GM18867 (cell line): ENCODE results near the gene RSL24D1.

Source experiments
- ATAC-seq: cut with Tn5 transposase; IDR thresholded peaks from one replicate; pipeline ENCODE4 v1.9.1; 2021; ENCODE audit warnings: mild to moderate bottlenecking, moderate library complexity; ENCODE audit not compliant: unreplicated experiment

RSL24D1 gene

DNA sequence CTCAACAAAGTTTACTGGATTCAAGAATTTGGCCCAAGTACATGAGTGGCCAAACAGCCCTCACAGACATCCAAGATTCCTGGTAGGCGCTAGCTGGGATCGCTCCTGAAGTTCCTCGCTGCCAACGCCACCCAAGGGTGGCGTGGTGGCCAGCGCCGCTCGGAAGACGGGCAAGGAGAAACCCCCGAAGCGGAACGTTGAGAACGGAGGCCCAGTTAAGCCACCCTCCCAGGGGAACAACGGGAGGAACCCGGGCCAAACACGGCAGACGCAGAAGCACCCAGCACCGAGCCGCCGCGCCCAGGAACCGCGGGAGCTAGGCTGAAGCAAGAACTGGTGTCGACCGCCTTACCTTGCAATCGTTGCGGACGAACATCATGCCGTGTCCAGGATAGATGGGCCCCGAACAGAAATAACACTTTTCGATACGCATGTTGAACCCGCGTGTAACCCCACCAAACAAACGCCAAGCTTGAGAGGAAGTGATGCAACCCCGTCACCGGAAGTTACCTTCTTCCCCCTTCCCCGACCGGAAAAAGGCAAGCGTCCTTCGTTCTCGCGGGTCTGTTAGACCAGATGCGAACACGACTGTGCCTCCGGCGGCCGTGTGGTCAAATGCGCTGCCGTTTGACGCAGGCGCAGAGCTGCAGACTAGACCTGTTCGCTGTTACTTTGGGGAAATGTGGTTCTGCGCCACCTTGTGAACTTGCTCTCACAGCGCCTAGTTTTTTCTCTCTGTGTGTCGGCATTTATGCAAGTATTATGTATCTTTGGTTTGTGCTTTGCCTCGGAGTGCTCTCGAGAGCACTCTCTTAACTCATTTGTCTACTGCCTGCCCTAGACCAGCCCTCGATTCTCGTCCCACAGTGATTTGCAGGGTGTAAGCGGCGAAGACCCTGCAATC lies at the start of gene RSL24D1:
Gene RSL24D1, minus strand, starts transcription at position 484 of the 904 bp plus-strand sequence. Its CDS starts 51 bp downstream, at position 433.
- ATAC-seq, result peak; percentile 97

DNA sequence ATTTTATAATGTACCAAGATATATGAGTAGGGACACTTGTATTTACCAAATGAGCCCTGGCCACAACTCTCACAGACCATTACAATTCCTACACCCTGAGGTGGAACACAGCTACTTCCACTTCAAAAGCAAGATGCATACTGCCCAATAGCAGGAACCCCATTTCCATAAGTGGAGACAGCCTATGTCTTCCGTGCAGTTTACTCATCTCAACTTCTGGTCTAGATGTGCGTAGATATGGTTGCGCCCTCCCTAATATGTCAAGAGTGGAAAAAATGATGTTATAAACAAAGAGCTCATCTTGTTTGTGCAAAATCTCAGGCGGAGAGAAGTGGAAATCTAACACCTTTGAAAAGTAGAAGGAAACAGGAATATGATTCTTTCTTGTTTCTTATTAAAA lies 48.3 kb upstream of the RSL24D1 start:
- no peak for ATAC-seq

DNA sequence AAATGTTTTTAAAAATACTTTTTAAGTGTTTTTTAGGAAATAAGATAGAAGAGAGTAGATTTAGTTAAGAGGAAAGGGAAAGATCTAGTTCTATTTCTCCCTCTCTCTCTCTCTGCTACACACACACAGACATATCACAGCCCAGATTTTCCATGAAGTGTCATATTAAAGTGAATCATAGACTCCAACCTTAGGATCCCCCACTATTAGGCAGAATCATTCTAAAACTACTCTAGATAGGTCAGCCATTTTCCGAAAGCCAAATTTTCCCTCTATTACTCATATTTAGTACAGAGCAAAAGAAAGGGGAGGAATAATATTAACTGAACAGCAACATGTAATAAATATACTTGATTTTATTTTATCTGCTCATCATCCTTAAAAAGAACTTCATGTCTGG lies 45.1 kb upstream of the RSL24D1 start:
- ATAC-seq, result no peak

DNA sequence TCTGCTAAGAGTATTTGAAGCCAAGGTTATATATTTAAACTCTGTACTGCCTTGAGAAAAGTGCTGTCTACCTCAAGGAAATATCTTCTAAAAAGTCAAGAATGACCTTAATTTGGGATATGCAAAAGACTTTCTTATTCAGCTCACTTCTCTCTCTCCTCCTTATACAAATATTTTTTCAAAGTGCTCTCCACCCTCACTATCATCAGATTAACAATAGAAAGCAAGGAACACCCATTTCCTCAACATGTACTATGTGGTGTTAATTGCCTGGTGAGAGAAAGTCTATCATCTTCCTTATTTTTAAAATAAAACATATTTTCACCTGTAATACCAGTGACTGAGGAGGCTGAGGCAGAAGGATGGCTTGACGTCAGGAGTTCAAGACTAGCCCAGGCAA lies 44.4 kb upstream of the RSL24D1 start:
- ATAC-seq, result no peak

DNA sequence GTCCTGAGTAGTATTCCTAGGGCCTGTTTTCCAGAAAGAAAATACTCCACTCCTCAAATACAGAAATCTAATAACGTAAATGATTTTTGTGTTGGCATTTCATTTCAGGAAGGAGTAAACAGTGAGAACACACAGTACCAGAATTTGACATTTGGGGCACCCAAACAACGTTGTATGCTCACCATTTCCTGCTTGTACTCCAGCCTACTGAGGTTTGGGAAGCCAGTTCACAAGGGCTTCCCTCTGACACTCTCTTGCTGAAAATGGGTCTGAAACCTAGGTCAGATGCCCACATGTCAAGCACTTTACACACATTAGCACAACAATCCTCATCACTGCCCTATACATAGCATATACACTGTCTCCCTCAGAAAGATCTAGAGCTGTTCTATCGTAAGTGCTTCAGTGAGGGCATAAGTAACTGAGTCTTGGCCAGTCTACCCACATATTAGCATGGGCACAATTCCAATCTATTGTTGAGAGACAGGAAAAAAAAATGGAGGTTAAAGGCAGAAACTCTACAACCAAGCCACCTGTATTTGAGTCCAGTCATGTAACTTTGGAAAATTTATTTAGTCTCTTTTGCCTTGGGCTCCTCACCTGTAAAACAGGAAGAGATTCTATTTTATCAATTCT lies 43.5 kb upstream of the RSL24D1 start:
- no peak for ATAC-seq

DNA sequence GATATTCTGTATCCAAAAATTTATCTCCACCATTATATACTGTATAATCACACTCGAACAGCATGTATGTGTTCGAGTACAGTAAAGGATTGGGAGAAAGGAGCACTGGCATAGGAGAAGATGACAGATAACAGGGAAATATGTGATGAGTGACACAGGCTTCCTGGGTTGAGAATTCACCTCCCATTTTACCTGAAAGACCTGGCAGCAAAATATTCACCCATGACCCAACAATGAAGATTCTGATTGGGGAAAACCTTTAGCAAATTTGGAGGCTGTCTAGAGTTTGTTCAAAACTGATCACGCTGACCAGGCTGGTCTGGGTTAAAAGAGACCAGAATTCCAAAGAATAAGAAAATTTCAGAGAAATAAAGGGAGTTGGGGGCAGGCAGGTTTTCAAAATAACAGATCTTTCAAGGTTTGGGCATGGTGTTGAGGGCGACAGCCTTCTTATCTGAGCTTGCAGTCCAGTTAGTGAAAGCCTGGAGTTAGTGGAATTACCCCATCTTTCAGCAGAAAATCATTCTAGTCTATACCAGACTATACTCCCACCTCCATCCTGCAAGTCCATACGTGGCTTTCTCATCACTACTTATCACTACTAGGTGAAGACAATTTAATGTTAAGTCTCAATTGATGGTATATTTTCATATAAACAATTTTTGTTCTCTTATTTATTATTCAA lies 42.8 kb upstream of the RSL24D1 start:
- no peak for ATAC-seq

DNA sequence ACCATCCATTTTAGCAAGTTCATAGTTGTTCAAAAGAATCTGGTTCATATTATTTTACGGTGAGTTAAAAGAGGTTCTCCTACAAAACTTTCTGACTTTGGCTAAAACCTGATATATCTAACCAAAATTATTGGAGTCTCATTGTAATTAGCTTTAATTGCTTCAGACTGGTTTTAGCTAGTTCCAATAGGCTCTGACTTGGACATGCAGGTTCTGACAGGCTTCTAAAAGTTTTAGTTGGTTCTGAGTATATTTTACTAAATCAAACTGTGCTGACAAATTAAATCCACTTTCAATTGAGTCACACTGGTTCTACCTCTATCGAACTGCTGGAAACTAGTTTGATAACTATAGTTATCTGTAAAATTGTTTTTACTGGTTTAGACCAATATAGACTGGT lies 42.1 kb upstream of the RSL24D1 start:
- no peak for ATAC-seq

DNA sequence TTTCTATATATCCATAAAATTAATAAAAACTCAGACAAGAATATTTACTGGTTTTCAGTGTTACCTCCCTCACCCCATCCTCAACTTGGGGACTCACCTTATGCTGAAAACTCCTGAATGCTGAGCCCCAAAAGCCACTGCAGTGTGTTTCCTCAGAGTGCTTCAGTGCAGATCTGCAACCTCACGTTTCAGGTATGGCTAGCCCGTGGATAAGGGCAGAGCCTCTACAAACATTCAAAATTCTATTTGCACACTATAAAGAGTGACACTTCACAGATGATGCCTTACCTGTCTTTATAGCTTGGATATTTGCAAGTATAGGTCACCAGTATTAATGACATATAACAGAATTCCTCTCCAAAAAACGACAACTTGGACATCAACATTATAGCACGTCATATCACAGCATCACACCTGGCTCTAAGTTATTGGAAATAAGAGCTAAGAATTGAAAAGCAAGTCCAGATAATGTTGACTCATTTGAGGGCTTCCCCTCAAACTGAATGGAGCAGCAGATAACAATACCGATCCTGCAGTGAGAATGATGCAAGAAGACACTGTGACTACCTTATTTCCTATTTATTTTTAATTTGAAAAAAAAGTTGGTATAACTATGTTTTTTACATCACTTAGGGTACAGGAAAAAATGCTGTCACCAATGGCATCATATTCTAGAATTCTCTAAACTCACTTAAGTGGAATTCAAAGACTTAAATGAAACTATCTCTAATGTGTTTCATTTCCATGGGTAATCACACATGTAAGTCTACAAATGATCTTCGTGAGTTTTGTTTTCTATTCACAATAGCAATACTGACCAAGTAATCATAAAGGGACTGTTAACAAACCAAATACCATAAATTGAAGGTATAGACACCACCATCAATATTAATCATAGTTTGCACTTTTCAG lies 40.7 kb upstream of the RSL24D1 start:
- no peak for ATAC-seq

DNA sequence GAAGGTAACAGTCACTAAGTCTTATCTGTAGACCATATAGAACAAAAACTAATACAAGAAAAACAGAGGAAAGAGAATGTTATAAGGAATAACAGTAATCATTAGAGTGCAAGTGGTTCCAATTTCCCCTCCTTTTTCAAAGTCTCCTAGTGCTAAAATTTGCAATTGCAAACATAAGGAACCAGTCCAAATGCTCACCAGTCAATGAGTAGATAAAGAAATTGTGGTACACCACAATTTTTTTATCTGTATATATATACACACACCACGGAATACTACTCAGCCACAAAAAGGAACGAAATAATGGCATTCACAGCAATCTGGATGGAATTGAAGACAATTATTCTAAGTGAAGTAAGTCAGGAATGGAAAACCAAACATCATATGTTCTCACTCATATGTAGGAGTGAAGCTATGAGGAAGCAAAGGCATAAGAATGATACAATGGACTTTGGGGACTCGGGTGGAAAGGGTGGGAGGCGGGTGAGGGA lies 38.9 kb upstream of the RSL24D1 start:
- no peak for ATAC-seq

DNA sequence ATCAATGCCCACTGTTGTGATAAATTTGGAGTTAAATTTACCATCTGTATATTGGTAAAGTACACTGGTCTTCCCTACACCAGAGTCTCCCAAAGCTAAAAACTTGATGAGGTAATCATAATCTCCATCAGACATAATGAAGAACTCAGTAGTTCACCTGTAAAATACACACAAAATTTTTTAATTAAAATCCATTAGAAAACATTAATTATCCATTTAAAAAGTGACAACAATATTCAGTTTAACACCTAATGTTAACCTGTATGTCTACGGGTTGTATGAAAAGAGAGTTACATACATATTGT lies 38.0 kb upstream of the RSL24D1 start:
- no peak for ATAC-seq

DNA sequence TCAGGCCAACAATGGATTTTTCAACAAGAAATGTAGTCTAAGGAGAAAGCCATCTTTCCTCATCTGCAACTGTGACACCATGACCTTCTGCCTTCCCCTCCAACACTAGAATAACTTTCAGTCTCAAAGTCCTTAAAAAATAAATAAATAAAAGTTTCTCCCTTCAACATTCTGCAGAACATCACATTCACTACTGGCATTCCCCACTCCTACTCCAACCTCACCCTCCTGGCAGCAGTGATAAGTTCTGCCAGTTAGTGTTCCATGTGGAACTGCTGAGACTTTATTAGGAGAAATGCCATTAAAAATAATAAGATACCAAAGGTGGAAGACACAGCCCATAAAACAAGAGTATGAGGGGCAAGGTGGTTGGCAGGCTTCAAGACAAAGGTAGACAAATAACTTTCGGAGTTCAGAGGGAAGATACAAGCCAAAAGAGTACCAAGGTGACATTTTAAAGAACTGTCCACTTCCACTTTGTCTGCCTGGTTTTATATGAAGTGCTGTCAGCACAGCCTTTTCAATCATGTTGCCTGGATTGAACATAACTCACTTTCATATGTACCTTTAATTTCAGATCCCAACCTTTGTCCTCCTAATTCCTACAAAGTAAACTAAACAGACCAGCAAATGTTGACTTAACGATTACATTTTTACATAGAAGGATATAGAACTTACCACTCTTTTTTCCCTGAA lies 37.5 kb upstream of the RSL24D1 start:
- no peak for ATAC-seq

DNA sequence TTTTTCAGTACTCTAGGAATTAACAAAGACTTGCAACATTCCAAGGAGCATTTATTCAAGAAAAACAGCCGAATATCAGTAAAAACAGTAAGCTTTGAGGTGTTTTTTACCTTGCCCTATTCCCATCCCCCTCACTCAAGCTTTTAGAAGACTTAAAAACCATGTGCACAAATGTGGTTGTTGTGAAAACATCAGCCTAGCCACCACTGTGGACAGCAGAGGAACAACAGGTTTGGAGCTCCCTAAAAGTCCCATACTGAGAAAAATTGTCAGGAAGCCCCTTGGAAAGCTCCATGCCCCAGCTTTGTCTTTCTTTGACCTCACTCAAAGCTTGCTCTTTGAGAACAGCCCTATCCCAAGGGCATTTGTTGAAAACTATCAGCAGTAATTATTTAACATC lies 34.7 kb upstream of the RSL24D1 start:
- no peak for ATAC-seq

DNA sequence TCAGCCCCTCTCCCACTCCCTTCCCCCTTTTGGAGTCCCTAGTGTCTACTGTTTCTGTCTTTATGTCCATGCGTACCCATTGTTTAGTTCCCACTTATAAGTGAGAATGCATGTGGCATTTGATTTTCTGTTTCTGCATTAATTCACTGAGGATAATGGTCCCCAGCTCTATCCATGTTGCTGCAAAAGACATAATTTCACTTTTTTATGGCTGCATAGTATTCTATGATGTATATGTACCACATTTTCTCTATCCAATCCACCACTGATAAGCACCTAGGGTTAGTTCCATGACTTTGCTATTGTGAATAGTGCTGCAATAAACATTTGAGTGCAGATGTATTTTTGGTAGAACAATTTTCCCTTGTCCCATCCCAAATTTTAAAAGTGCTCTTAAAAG lies 34.2 kb upstream of the RSL24D1 start:
- ATAC-seq, result no peak

DNA sequence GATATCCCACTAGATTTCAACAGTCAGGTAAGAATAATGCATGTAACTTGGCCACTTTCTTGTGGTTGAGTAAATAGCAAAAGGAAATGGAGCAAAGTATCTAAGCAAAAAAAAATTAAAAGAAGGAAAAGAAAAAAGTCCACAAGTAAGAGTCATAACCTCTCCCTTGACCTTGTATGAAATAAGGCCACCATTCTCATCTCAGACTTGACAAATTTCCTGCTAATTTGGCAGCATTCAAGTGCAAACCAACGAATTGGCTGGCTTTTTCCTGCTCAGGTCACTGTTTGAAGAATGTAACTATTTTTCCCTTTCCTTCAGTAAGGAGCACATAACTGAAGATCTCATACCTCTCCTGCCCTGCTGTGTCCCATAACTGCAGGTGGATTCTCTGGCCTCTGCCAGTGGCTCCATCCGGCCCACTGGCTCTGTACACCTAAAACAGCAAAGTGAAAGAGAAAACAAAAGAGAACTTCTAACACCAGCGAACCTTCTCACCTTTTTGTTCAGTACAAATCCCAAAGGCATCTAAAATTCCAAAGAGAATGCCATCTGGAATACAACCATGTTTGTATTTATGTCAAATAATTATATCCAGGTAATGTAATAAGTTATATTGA lies 33.4 kb upstream of the RSL24D1 start:
- no peak for ATAC-seq

DNA sequence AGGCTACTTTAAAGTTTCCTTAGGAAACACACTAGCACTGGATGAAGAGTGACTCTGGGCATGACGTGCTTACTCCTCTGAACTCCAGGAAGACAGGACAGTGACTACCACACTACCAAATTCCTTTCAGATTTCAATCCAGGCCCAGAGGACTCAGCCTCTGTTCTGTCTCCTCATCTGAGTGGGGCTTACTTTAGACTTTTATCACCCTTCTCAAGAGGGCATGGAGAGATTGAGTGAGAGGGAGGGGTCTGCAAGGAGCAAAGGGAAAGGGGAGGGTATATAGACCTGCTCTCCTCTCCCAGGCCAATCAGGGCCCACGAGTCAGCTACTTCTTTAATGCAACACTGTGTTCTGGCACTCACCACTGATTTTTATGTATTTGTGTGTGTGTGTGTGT lies 29.4 kb upstream of the RSL24D1 start:
- no peak for ATAC-seq

DNA sequence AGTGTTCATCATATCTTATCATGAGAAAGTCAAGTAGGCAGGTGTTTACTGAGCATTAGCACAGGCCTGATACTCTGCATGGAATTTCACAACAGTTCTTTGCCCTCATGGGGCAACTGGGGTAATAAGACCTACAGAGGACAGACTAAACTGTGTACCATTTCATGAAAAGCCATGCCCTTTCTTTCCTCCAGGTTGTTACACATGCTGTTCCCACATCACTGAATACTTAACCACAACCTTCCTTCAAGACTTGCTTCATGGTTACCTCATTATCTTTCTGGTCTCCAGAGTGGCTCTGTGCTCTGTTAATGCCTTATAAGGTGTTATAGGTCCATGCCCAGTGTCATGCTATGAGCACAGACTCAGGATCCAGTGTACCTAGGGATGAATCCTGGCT lies 28.2 kb upstream of the RSL24D1 start:
- no peak for ATAC-seq

DNA sequence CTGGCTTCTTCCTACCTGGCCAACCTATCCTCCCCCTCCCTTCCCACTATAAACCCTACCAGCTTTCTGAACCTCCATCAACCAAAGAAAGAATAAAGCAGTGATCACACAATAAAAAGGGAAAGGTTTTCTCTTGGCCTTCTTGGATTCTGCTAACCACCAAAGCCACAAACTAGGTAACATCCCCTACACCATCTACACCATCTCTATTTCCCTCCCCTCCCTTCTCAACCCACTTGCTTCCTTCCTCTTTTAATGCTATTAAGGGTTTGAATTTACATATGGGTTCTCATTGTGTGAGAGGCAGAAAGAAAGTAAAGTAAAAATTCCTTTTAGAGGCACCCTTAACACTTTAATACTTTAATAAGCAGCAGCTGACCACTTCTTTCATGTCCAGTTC lies 25.8 kb upstream of the RSL24D1 start:
- peak; percentile 70 for ATAC-seq

DNA sequence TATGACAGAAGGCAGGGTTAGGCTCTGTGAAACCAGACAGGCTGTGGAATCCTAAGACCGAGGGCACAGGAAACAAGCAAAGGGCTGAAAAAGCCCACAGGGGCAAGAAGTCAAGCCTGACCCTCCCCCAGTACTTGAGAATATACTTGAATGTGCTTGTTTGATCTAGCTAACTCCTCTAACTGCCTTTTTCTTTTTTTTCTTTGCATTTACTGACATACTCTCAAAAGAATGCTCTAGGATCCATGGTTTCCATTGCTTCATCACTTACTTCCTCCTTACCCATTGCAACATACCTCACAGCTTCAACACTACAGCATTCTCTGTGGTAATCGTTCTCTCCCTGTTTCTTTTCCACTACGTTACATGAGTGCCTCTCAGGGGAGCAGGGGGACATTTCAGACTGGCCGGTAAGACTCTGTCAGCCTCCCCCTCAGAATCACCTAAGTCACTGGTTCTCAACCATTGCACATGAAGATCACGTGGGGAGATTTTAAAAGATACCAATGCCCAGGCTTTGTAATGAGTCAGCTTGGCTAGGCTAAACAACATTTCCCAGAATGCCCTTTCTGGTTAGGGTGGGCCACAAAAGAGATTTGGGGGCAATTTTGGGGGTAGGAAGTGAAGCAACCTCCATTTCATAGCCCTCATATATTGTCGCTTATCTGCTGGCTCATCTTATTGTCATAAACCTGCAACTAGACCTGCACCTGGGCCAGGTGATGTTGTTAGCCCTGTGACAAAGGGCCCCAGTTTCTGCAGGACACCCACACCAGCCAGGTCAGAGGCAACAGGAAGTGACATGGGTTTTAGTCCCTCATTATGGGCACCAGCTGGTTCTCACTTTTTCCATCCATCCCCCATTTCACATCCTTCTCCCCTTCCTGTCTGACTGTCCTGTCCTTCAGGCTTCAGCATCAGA lies 24.6 kb upstream of the RSL24D1 start:
- peak; percentile 42 for ATAC-seq

DNA sequence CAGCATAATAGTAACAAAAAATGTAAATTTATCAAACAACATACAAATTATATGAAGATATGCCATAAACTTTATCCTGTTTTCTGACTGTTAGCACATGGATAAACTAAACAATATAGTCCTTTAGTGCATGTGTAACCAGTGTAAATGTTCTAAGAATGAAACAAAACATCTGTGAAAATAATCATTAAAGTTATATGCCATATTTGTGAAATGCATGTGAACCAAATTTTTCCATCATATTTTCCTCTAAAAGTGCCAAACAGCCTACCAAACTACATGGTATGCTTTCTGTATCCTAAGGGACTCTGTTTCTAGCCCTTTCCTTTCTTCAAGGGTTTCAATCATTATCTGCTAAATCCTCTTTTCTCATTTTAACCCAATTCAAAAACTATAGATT lies 23.9 kb upstream of the RSL24D1 start:
- no peak for ATAC-seq
